SK-N-SH (cell line): ENCODE data around the gene MEPCE. TPM values are rescaled to one million over a fixed set of nuclear protein-coding genes. Genes with fewer than 3 reads are reported as not detected.
A peak's percentile ranks its signal among the peaks of the same experiment; 100 is the strongest.
"Not testable (repeated sequence)": the region's sequence is repeated elsewhere in the genome, so short reads cannot be mapped to it uniquely, and the experiment has no call there.

ENCODE experiments used
- CTCF ChIA-PET: fragments of 300-600, 350-600 bp; formaldehyde crosslinking; extraction: SDS; loops from one replicate; lab custom pipeline; 2021; lab: Yijun Ruan, JAX
- POLR2A ChIA-PET: fragments of 350-600 bp; sonication (Branson Sonifier 250); formaldehyde crosslinking; extraction: SDS; loops from one replicate; lab custom pipeline; 2020; ENCODE audit warnings: antibody characterized with exemption, inconsistent platforms; lab: Yijun Ruan, JAX
- DNase-seq: peaks from one replicate; pipeline ENCODE4 v3.0.0; 2012
- H2AFZ ChIP-seq: fragments of 200-600 bp; sonication (generic); 2 replicates; pipeline ENCODE4 v1.8.1; 2016; ENCODE audit warnings: antibody characterized with exemption, mild to moderate bottlenecking, low read depth
- H3F3A ChIP-seq: fragments of 200-600 bp; sonication (generic); replicated peaks from 2 replicates; pipeline ENCODE3; 2016; ENCODE audit warnings: antibody characterized with exemption, mild to moderate bottlenecking; ENCODE audit not compliant: insufficient read depth
- H3K27ac ChIP-seq, 2 experiments: fragments of 200-500 bp in 1 of 2; fragments of 200-600 bp in 1 of 2; sonication (Bioruptor generic) in 1 of 2; sonication (generic), shearing (Covaris generic) in 1 of 2; 2 replicates each; pipeline versions ENCODE4 v1.5.1 to v1.6.1; 2014 to 2016; ENCODE audit warnings: low read depth in 2 of 2, inconsistent platforms in 1 of 2, low read length in 1 of 2, mild to moderate bottlenecking in 1 of 2, mixed read lengths in 1 of 2
- H3K27me3 ChIP-seq: fragments of 200-600 bp; sonication (generic), shearing (Covaris generic); 2 replicates; pipeline ENCODE4 v1.6.1; 2016; ENCODE audit warnings: mixed run types; ENCODE audit not compliant: insufficient read depth
- H3K36me3 ChIP-seq, 2 experiments: fragments of 200-500 bp in 1 of 2; fragments of 200-600 bp in 1 of 2; sonication (Bioruptor generic) in 1 of 2; sonication (generic) in 1 of 2; replicated peaks in 1 of 2; 2 replicates each; pipeline versions ENCODE3 to v1.5.1; 2014 to 2016; ENCODE audit warnings: low read length in 1 of 2, mild to moderate bottlenecking in 1 of 2; ENCODE audit not compliant: insufficient read depth in 2 of 2, control insufficient read depth in 1 of 2
- H3K4me1 ChIP-seq, 2 experiments: fragments of 200-500 bp in 1 of 2; fragments of 200-600 bp in 1 of 2; sonication (Bioruptor generic) in 1 of 2; sonication (generic), shearing (Covaris generic) in 1 of 2; 2 replicates each; pipeline versions ENCODE4 v1.5.1 to v1.6.1; 2014 to 2016; ENCODE audit warnings: low read depth in 1 of 2, low read length in 1 of 2, mixed run types in 1 of 2; ENCODE audit not compliant: insufficient read depth in 2 of 2, control insufficient read depth in 1 of 2
- H3K4me2 ChIP-seq: fragments of 200-600 bp; sonication (generic), shearing (Covaris generic); 2 replicates; pipeline ENCODE4 v1.6.1; 2017; ENCODE audit warnings: mixed run types
- H3K4me3 ChIP-seq, 2 experiments: fragments of 200-500 bp in 1 of 2; fragments of 200-600 bp in 1 of 2; sonication (Bioruptor generic) in 1 of 2; sonication (generic), shearing (Covaris generic) in 1 of 2; 2 replicates each; pipeline versions ENCODE4 v1.5.1 to v1.8.1; 2014 to 2016; ENCODE audit warnings: low read depth in 2 of 2, inconsistent platforms in 1 of 2, low read length in 1 of 2, mild to moderate bottlenecking in 1 of 2, mixed read lengths in 1 of 2, moderate library complexity in 1 of 2
- H3K79me2 ChIP-seq: fragments of 200-600 bp; sonication (generic); 2 replicates; pipeline ENCODE4 v1.8.1; 2017; ENCODE audit warnings: mild to moderate bottlenecking; ENCODE audit not compliant: insufficient read depth
- H3K9ac ChIP-seq: fragments of 200-600 bp; sonication (generic); 2 replicates; pipeline ENCODE4 v1.6.1; 2017; ENCODE audit warnings: mixed run types
- H3K9me2 ChIP-seq: fragments of 200-600 bp; sonication (generic); 2 replicates; pipeline ENCODE4 v1.6.1; 2017; ENCODE audit warnings: mixed run types
- H3K9me3 ChIP-seq: fragments of 200-600 bp; sonication (generic); 2 replicates; pipeline ENCODE4 v1.6.1; 2017; ENCODE audit warnings: mixed run types, mild to moderate bottlenecking, moderate library complexity
- H4K20me1 ChIP-seq: fragments of 200-600 bp; sonication (generic); 2 replicates; pipeline ENCODE4 v1.6.1; 2017; ENCODE audit warnings: mild to moderate bottlenecking, mixed run types; ENCODE audit not compliant: insufficient read depth
- ELF1 ChIP-seq: IDR thresholded peaks from 2 replicates; pipeline ENCODE4 v1.4.0; 2012
- EZH2phosphoT487 ChIP-seq: fragments of 200-600 bp; sonication (generic); IDR thresholded peaks from 2 replicates; pipeline ENCODE4 v1.6.1; 2017; ENCODE audit warnings: low read depth, mixed run types, mild to moderate bottlenecking, antibody characterized with exemption, moderate library complexity, borderline replicate concordance
- FOSL2 ChIP-seq: IDR thresholded peaks from 2 replicates; pipeline ENCODE4 v1.4.0; 2012; ENCODE audit warnings: low read depth, mild to moderate bottlenecking, moderate library complexity, borderline replicate concordance
- FOXJ3 ChIP-seq: sonication (generic); formaldehyde crosslinking; IDR thresholded peaks from 2 replicates; pipeline ENCODE4 v1.5.1; 2020; ENCODE audit warnings: mild to moderate bottlenecking, missing genetic modification reagents
- GATA2 ChIP-seq: sonication (generic); formaldehyde crosslinking; IDR thresholded peaks from 2 replicates; pipeline ENCODE4 v1.5.0; 2020; ENCODE audit warnings: mild to moderate bottlenecking, missing genetic modification reagents
- MEF2A ChIP-seq: IDR thresholded peaks from 2 replicates; pipeline ENCODE4 v1.4.0; 2012; ENCODE audit warnings: low read depth, borderline replicate concordance
- POLR2AphosphoS5 ChIP-seq: IDR thresholded peaks from 2 replicates; pipeline ENCODE4 v1.6.1; 2012; ENCODE audit warnings: low read depth, low read length
- RXRA ChIP-seq: IDR thresholded peaks from 2 replicates; pipeline ENCODE4 v1.4.0; 2012; ENCODE audit warnings: low read depth, mild to moderate bottlenecking, borderline replicate concordance
- SIN3A ChIP-seq: IDR thresholded peaks from 2 replicates; pipeline ENCODE4 v1.6.1; 2012; ENCODE audit warnings: low read depth, mild to moderate bottlenecking, low read length, moderate library complexity, borderline replicate concordance
- SMC3 ChIP-seq: IDR thresholded peaks from 2 replicates; pipeline ENCODE4 v1.6.1; 2012; ENCODE audit warnings: low read depth, low read length, improper control_type of control experiment
- TAF1 ChIP-seq: IDR thresholded peaks from 2 replicates; pipeline ENCODE4 v1.6.1; 2012; ENCODE audit warnings: low read depth, mild to moderate bottlenecking, low read length, moderate library complexity, borderline replicate concordance
- TCF12 ChIP-seq: IDR thresholded peaks from 2 replicates; pipeline ENCODE4 v1.4.0; 2012
- TEAD4 ChIP-seq: IDR thresholded peaks from 2 replicates; pipeline ENCODE4 v1.4.0; 2012; ENCODE audit warnings: mild to moderate bottlenecking, borderline replicate concordance; ENCODE audit not compliant: insufficient read depth
- WGBS: methylation state at CpG from one replicate; pipeline ENCODE4 v1.1.6; 2017; ENCODE audit warnings: low lambda C conversion rate; 5-methylcytosine and 5-hydroxymethylcytosine counted together
- polyA plus RNA-seq, 3 experiments: library from polyadenylated mRNA; depleted of rRNA; stranded (reverse); fragments of >200 nt; gene quantifications; 2 replicates each; pipeline ENCODE4 v1.2.3, GENCODE V29; 2012
- TF ChIP-seq, protein P1 (sequence below): IDR thresholded peaks from 2 replicates; pipeline ENCODE4 v1.4.0; 2012; ENCODE audit warnings: low read depth, borderline replicate concordance
- TF ChIP-seq, protein P2 (sequence below): IDR thresholded peaks from 2 replicates; pipeline ENCODE4 v1.4.0; 2012; ENCODE audit warnings: low read depth

Gene MEPCE
- polyA plus RNA-seq, 1 of the 3 experiments (the other 2 are of a cell fraction): 20.2 TPM

DNA sequence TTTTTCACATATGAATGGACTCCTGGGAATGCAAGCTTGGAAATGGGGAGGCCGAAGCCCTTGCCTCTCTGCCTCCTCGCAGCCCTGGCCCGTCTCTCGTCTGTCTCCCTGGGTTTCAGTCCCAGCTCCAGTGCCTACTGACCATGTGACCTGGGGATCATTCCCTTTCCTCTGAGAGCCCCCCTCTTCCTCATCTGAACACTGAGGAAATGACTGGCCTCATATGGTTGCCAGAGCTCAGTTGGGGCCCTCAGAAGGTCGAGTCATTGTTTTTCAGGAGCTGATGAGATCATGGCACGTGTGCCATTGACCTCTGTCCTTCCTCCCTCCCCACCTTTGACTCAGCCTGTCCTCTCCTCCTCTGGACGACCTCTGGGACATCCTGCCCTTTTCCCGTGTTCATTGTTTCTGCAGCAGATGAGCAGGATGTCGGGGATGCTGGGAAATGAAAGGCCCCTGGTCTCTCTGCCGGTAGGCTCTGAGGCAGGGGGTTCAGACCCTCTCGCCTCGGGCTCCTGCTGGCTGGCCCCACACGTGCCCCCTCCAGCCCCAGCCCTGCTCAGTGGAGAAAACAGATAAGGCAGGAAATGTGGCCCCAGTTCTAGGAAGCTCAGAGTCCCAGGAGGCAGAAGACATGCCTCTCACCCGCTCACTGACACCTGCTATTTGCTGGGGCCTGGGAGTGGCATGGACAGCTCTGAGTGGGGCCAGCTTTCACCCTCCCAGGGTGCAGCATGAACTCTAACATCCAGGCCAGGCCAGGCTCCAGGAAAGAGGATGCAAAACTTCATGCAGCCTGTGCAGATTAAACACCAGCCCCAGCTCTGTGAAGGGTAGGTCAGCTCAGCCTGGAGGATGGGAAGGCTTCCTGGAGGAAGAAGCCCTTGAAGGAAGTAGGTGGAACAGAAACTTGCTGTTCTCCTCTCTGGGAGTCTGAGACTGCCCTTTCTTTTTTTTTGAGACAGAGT lies 15.0 kb downstream of the MEPCE start:
- Histone ChIP-seq H3F3A (peaks cover 4% of the 10 kb centered on the region), H4K20me1 (no peaks in the 10 kb centered on the region), H3K9me3 (no peaks in the 10 kb centered on the region), H3K79me2 (no peaks in the 10 kb centered on the region), H3K9me2 (no peaks in the 10 kb centered on the region), H3K4me3 (no peak overlapping the region), H3K27ac (peak overlapping the region in 1 of 2 experiments; percentile 50; a peak in 2 of 4 replicates), H3K36me3 (no peaks in the 10 kb centered on the region), H3K4me1 (peaks cover 0 to 4% of the 10 kb centered on the region in 2 experiments; a peak in 2 of 4 replicates), H2AFZ (peak overlapping the region; percentile 73; the same call in 1 of the 2 replicates), H3K27me3 (no peaks in the 10 kb centered on the region), H3K9ac (no peak overlapping the region; the same call in 1 of the 2 replicates), H3K4me2 (0 out of 2 replicates have a peak overlapping the region, but pooled peaks have one; percentile 1)
- no peak for DNase-seq
- ChIA-PET POLR2A (interaction anchor here (1.1 kb wide), 1 partner anchor 16 kb away, joined by 4 read pairs; the partner anchor contains the start of gene ZCWPW1), CTCF (interaction anchor here (1.4 to 1.5 kb wide), 3 partner anchors 21 to 248 kb away, joined by 3 to 8 read pairs (median 5); no protein-coding TSS in a partner anchor)
- WGBS: 63% methylated on average over 14 of the region's 14 CpGs
- no peak for TF ChIP-seq ELF1
- TF ChIP-seq TAF1: 0 out of 2 replicates have a peak, but pooled peaks have one; percentile 15
- TF ChIP-seq GATA2: no peak
- TF ChIP-seq, protein P1, sequence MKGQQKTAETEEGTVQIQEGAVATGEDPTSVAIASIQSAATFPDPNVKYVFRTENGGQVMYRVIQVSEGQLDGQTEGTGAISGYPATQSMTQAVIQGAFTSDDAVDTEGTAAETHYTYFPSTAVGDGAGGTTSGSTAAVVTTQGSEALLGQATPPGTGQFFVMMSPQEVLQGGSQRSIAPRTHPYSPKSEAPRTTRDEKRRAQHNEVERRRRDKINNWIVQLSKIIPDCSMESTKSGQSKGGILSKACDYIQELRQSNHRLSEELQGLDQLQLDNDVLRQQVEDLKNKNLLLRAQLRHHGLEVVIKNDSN: peak; percentile 69
- TF ChIP-seq POLR2AphosphoS5: peak; percentile 29; the same call in 1 of the 2 replicates
- TF ChIP-seq MEF2A: no peak
- TF ChIP-seq SMC3: no peak
- peak; percentile 25; the same call in 1 of the 2 replicates for TF ChIP-seq FOSL2
- TF ChIP-seq TEAD4: no peak
- TF ChIP-seq, protein P2, sequence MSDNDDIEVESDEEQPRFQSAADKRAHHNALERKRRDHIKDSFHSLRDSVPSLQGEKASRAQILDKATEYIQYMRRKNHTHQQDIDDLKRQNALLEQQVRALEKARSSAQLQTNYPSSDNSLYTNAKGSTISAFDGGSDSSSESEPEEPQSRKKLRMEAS: peak; percentile 87
- peak; percentile 93 for TF ChIP-seq RXRA
- no peak for TF ChIP-seq FOXJ3 (CRISPR knock-in tag)
- TF ChIP-seq TCF12: peak; percentile 75
- no peak for TF ChIP-seq EZH2phosphoT487

DNA sequence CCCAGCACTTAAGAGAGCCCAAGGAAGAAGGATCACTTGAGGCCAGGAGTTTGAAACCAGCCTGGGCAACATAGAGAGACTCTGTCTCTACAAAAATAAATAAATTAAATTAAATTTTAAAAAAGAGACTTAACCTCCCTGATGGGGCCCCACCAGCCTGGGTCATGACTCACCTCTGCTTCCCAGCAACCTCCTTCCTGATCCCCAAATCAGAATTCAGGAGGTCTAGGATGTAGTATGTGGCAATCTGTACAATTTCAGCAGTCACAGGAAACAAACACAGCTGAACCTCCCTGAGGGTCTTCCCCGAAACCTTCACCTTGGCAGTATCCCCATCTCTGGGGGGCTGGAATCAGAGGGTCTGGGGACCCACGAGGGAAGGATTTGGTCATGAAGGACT lies 16.4 kb downstream of the MEPCE start:
- WGBS: 81% methylated on average over 2 of the region's 2 CpGs
- Histone ChIP-seq H3K27me3 (no peaks in the 10 kb centered on the region), H4K20me1 (no peaks in the 10 kb centered on the region), H3K79me2 (no peaks in the 10 kb centered on the region), H3K9me3 (no peaks in the 10 kb centered on the region), H2AFZ (peak overlapping the region; percentile 41; the same call in 1 of the 2 replicates), H3K36me3 (no peaks in the 10 kb centered on the region), H3K27ac (peak overlapping the region in 1 of 2 experiments; percentile 36; a peak in 2 of 4 replicates), H3K4me1 (peaks cover 2 to 4% of the 10 kb centered on the region in 2 experiments; a peak in 2 of 4 replicates), H3K9ac (0 out of 2 replicates have a peak overlapping the region, but pooled peaks have one; percentile 39), H3K4me3 (no peak overlapping the region), H3K9me2 (no peaks in the 10 kb centered on the region), H3F3A (no peaks in the 10 kb centered on the region), H3K4me2 (peak overlapping the region; percentile 65)
- CTCF ChIA-PET: interaction anchor here (1.0 to 2.2 kb wide), 6 partner anchors 9 to 113 kb away, joined by 3 to 6 read pairs (median 5); partner anchors contain the start of gene PPP1R35
- POLR2A ChIA-PET: interaction anchor here (1.6 kb wide), 1 partner anchor 17 kb away, joined by 5 read pairs; the partner anchor contains the start of gene ZCWPW1
- TF ChIP-seq FOSL2 (peak; percentile 52; the same call in 1 of the 2 replicates), SIN3A (no peak)
- DNase-seq: no peak

DNA sequence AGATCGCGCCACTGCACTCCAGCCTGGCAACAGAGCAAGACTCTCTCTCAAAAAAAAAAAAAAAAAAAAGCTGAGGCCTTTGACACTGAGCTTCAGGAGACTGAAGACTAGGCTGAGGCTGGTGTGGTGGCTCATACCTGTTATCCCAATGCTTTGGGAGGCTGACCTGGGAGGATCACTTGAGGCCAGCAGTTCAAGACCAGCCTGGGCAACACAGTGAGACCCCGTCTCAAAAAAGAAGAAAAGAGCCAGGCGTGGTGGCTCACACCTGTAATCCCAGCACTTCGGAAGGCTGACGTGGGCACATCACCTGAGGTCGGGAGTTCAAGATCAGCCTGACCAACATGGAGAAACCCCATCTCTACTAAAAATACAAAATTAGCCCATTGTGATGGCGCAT lies 17.7 kb downstream of the MEPCE start:
- H3K27me3 ChIP-seq, H3F3A ChIP-seq, H2AFZ ChIP-seq, H3K9me3 ChIP-seq, DNase-seq, H3K9me2 ChIP-seq, H3K4me2 ChIP-seq, H3K4me3 ChIP-seq, H3K27ac ChIP-seq, H4K20me1 ChIP-seq, H3K36me3 ChIP-seq, POLR2A ChIA-PET, H3K9ac ChIP-seq, H3K4me1 ChIP-seq, H3K79me2 ChIP-seq: not testable (repeated sequence)
- CTCF ChIA-PET: interaction anchor here (1.1 to 2.2 kb wide), 5 partner anchors 9 to 112 kb away, joined by 3 to 6 read pairs (median 4); partner anchors contain the start of gene PPP1R35
- 95% methylated on average over 8 of the region's 8 CpGs for WGBS
